D721Med (cell line): ENCODE data around the gene SSTR1.
"Not testable (repeated sequence)": the region's sequence is repeated elsewhere in the genome, so short reads cannot be mapped to it uniquely, and the experiment has no call there.

Source experiments
- DNase-seq: peaks from one replicate; pipeline ENCODE4 v3.0.0; 2011; ENCODE audit warnings: low spot score; ENCODE audit not compliant: insufficient read length
- FAIRE-seq: peaks from 2 replicates; lab custom pipeline; 2011; peaks lifted over from hg19 to GRCh38; lab: Jason Lieb, UNC
- TF ChIP-seq, protein P1 (sequence below): IDR thresholded peaks from 2 replicates; pipeline ENCODE4 v1.5.1; 2012; ENCODE audit warnings: mild to moderate bottlenecking, control low read depth; ENCODE audit not compliant: insufficient read depth; ENCODE audit errors: missing control alignments

SSTR1 gene

DNA sequence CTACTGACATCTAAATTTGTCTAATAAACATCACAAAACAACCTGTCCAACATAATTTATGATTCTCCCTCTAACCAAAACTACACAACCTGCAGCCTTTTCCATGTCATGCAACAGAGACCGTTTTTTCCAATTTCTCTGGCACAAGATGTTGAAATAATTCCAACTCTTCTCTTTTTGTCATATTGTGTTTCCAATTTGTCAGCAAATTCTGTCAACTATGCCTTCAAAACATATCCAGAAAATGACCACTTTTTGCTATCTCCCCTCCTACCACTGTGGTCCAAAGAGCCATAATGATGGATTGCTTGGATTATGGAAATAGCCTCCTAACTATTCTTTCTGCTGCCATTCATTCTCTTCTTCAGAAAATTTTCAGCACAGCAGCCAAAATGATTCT is 31.3 kb upstream of the SSTR1 start:
- TF ChIP-seq, protein P1, sequence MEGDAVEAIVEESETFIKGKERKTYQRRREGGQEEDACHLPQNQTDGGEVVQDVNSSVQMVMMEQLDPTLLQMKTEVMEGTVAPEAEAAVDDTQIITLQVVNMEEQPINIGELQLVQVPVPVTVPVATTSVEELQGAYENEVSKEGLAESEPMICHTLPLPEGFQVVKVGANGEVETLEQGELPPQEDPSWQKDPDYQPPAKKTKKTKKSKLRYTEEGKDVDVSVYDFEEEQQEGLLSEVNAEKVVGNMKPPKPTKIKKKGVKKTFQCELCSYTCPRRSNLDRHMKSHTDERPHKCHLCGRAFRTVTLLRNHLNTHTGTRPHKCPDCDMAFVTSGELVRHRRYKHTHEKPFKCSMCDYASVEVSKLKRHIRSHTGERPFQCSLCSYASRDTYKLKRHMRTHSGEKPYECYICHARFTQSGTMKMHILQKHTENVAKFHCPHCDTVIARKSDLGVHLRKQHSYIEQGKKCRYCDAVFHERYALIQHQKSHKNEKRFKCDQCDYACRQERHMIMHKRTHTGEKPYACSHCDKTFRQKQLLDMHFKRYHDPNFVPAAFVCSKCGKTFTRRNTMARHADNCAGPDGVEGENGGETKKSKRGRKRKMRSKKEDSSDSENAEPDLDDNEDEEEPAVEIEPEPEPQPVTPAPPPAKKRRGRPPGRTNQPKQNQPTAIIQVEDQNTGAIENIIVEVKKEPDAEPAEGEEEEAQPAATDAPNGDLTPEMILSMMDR: no peak

DNA sequence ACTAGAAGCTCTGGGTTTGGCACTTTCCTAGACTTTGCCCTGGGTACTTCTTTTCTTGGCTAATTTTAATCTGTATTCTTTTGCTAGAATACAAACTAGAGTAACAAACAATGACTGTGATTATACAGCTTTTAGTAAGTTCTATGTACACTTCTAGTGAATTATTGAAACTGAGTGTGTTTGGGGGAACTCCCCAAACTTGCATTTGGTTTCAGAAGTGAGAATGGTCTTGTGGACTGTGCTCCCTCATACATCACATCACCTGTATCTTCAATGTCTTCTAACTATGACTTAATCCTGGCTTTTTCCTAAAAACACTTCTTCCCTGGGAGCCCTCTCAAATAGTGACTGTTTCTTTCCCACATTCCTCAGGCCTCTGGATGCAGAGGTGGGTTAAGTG is 23.6 kb upstream of the SSTR1 start:
- TF ChIP-seq, protein P1: no peak
- FAIRE-seq (no peak), DNase-seq (no peak)

More for the DNA sequence above, 31.3 kb upstream of the SSTR1 start:
- DNase-seq (no peak), FAIRE-seq (no peak)

DNA sequence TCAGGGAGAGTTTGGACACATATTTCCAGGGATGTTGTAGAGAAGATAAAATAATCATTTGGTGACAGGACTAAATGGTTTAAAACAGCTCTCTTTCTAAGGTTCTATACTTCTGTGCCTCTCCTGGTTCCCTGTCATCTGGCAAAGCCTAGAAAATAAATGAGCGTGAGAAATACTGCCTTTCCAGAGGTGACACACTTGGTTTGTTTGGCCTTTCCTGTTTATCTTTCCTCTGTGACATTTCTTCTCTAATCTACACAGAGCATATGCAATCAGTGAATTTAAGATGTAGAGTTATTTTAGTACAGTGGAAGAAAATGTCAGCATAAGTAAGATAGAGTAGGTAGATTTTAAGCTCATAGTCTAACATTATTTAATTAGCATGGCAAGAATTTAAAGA is 22.0 kb upstream of the SSTR1 start:
- FAIRE-seq (no peak), DNase-seq (no peak)
- TF ChIP-seq, protein P1: no peak

DNA sequence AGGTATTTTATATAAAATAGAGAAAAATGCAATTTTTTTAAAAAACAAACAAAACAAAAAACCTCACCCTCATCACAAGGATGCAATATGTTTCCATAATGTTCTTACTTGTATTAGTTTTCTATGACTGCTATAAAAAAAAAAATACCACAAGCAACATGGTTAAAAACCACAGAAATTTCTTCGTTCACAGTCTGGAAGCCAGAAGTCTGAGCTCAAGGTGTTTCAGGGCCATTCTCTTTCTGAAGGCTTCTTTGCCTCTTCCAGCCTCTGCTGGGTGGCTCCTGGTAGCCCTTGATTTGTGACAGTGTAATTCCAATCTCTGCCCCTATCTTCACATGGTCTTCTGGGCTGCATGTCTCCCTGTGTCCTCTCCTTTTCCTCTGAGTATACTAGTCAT is 21.5 kb upstream of the SSTR1 start:
- TF ChIP-seq, protein P1: no peak
- FAIRE-seq: no peak
- DNase-seq: no peak

DNA sequence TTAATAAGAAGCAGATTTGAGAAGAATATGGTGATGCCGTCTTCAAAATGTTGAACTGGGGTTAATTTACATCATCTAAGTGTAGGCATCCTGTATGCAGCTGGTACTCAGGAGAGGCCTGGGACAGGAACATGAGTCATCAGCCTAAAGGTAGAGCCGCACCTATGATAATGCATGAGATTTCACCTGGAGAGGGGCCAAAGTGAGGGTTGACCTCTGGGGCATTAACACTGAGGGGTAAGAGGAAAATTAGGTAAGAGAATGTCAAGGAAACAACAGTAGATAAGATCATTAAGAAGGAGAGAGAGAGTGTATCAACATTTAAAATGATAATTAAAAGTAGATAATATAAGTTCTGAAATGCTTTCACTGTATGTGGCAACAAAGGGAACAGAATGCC is 20.2 kb upstream of the SSTR1 start:
- no peak for FAIRE-seq
- no peak for DNase-seq
- TF ChIP-seq, protein P1: no peak

DNA sequence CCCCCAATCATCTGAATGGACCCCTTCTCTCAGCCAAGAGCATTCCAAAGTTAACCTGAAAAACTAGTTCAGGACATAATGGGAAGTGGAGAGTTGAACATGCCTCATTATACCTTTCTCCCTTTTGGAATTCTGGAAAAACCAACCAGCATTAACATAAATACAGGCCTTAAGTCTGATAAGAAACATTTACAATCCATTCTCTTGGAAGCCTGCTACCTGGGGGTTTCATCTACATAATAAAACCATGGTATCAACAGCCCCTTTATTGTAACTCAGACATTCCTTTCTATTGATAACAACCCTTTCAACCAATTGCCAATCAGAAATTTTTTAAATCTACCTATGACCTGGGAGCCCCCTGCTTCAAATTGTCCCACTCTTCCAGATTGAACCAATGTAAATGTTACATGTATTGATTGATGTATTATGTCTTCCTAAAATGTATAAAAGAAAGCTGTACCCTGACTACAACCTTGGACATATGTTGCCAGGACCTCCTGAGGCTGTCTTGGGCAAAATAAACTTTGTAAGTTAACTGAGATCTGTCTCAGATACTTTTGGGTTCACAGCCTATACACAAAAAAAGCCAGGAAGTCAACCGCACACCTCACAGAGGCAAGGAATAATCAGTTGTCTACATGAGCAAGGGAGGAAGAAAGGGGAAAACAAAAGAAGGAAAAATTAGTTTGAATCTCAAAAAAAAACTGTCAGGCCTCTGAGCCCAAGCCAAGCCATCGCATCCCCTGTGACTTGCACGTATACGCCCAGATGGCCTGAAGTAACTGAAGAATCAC is 17.6 kb upstream of the SSTR1 start:
- TF ChIP-seq, protein P1: no peak
- no peak for DNase-seq
- no peak for FAIRE-seq

DNA sequence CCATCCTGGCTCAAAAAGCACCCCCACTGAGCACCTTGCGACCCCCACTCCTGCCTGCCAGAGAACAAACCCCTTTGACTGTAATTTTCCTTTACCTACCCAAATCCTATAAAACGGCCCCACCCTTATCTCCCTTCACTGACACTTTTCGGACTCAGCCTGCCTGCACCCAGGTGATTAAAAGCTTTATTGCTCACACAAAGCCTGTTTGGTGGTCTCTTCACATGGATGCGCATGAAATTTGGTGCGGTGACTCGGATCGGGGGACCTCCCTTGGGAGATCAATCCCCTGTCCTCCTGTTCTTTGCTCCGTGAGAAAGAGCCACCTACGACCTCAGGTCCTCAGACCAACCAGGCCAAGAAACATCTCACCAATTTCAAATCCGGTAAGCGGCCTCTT is 16.9 kb upstream of the SSTR1 start:
- DNase-seq, FAIRE-seq: not testable (repeated sequence)

DNA sequence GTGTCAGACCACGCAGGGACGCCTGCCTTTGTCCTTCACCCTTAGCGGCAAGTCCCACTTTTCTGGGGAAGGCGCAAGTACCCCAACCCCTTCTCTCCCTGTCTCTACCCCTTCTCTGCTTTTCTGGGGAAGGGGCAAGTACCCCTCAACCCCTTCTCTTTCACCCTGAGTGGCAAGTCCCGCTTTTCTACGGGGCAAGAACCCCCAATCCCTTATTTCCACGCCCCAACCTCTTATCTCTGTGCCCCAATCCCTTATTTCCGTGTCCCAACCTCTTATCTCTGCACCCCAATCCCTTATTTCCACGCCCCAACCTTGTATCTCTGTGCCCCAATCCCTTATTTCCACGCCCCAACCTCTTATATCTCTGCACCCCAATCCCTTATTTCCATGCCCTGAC is 16.2 kb upstream of the SSTR1 start:
- not testable (repeated sequence) for FAIRE-seq, DNase-seq
